Skeletal muscle cell (primary cell): ENCODE measurements around the gene UNC5A.
"Not testable (repeated sequence)": the region's sequence is repeated elsewhere in the genome, so short reads cannot be mapped to it uniquely, and the experiment has no call there.

Experiments
- DNase-seq: peaks from one replicate; pipeline ENCODE4 v3.0.0-alpha.2; 2010; ENCODE audit warnings: low read depth
- H3K4me3 ChIP-seq: 2 replicates; pipeline ENCODE4 v1.5.1; 2011; ENCODE audit warnings: low read depth, mild to moderate bottlenecking, control low read depth, low read length, moderate library complexity

Gene UNC5A

GRCh38 chr5:176872586-176872985 lies 62.2 kb downstream of the UNC5A start:
- DNase-seq, H3K4me3 ChIP-seq: not testable (repeated sequence)

DNA sequence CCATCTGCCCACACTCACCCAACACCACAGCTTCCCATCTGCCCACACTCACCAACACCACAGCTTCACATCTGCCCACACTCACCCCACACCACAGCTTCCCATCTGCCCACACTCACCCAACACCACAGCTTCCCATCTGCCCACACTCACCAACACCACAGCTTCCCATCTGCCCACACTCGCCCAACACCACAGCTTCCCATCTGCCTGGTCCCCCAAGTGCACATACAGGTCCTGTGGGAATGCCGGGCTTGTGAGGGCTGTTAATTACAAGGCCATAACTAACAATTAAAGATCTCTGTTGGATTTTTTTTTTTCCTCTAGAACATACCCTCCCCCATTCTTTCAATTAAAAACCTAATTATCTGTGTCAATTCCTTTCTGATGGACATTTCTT lies 62.7 kb downstream of the UNC5A start:
- not testable (repeated sequence) for DNase-seq, H3K4me3 ChIP-seq

GRCh38 chr5:176873541-176874172 lies 63.3 kb downstream of the UNC5A start:
- DNase-seq = no peak
- H3K4me3 ChIP-seq = no peak overlapping the region

- no peak for DNase-seq
- H3K4me3 ChIP-seq = no peak overlapping the region
Observed at GRCh38 chr5:176874198-176874780, 63.9 kb downstream of the UNC5A start.

DNA sequence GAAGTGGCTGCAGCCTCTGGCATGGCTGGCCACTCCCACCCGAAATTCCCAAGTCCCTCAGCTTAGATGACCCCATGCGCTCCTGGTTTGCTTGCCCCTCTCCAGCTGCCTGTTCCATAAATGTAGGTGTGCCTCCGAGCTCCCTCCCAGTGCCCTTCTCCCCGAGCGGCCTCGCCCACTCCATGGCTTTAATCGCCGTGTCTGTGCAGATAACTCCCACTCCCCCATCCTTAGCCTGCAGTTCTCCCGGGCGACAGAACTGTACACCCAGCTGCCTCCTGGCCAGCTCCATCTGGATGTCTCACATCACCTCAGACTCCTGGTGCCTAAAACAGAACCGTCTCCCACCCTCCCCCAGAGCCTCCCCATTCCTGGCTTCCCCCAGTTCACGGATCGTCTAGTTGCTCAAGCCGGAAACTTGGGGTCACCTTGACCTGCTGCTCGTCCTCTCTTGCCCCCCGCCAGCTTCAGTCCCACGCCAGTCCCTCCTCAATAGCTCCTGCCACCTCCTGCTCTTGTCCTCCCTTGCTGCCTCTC lies 64.7 kb downstream of the UNC5A start:
- no peak for DNase-seq
- no peak overlapping the region for H3K4me3 ChIP-seq

- no peak for DNase-seq
- no peak overlapping the region for H3K4me3 ChIP-seq
Observed at GRCh38 chr5:176875783-176876505, 65.6 kb downstream of the UNC5A start.

GRCh38 chr5:176876506-176877431 lies 66.4 kb downstream of the UNC5A start:
- DNase-seq = no peak
- H3K4me3 ChIP-seq = no peak overlapping the region

GRCh38 chr5:176877793-176878331 lies 67.5 kb downstream of the UNC5A start:
- no peak for DNase-seq
- H3K4me3 ChIP-seq = no peak overlapping the region

- H3K4me3 ChIP-seq = no peak overlapping the region
- DNase-seq = no peak
Observed at GRCh38 chr5:176878463-176878862, 68.1 kb downstream of the UNC5A start.

- no peak for DNase-seq
- no peak overlapping the region for H3K4me3 ChIP-seq
Observed at GRCh38 chr5:176878906-176879662, 68.7 kb downstream of the UNC5A start.

DNA sequence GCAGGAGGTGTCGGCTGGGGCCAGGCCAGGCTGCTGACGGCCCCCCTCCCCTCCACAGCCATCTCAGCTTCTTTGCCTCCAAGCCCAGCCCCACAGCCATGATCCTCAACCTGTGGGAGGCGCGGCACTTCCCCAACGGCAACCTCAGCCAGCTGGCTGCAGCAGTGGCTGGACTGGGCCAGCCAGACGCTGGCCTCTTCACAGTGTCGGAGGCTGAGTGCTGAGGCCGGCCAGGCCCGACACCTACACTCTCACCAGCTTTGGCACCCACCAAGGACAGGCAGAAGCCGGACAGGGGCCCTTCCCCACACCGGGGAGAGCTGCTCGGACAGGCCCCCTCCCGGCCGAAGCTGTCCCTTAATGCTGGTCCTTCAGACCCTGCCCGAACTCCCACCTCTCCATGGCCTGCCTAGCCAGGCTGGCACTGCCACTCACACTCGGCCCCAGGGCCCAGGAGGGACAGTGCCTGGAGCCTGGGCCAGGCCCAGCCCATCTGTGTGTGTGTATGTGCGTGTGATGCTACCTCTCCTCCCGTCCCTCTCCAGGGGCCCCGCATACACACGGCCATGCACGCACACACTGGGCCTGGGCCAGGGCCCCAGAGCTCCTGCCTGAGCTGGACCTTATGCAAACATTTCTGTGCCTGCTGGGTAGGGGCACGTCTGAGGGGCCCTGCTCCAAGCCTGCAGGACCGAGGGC lies 69.5 kb downstream of the UNC5A start:
- no peak overlapping the region for H3K4me3 ChIP-seq
- DNase-seq = no peak

GRCh38 chr5:176880366-176881020 lies 70.1 kb downstream of the UNC5A start:
- H3K4me3 ChIP-seq = no peak overlapping the region
- DNase-seq = no peak

DNA sequence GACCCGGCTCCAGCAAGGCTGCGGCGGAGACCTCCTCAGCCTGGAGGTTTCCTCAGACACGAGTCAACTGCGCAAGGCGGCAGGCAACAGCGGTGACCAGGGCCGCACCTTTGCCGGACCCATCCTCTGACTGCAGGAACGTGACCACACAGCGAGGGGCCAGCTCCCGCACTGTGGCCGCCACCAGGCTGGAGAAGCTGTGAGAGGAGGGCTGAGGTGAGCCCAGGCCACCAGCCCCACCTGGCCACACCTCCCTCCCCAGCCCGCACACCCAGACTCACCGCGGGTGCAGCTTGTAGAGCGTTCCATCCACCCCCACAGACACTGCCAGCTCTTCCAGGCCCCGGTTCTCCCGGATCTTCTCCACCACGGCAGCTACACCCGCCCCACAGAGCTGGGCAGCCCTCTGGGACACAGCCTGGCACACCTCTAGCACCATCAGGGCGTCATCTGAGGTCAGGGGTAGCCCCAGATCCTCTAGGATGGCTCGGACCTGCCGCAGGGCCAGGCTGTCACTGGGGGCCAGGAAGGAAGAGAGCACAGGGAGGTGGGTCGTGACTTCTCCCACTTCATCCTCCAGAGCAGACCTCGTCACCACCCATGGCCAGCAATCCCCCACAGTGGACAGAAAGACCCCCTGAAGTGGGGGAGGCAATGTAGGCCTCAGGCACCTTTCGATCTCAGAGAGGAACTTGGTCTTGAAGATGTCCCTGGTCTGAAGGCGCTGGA lies 70.8 kb downstream of the UNC5A start:
- no peak for DNase-seq
- H3K4me3 ChIP-seq = no peak overlapping the region

DNA sequence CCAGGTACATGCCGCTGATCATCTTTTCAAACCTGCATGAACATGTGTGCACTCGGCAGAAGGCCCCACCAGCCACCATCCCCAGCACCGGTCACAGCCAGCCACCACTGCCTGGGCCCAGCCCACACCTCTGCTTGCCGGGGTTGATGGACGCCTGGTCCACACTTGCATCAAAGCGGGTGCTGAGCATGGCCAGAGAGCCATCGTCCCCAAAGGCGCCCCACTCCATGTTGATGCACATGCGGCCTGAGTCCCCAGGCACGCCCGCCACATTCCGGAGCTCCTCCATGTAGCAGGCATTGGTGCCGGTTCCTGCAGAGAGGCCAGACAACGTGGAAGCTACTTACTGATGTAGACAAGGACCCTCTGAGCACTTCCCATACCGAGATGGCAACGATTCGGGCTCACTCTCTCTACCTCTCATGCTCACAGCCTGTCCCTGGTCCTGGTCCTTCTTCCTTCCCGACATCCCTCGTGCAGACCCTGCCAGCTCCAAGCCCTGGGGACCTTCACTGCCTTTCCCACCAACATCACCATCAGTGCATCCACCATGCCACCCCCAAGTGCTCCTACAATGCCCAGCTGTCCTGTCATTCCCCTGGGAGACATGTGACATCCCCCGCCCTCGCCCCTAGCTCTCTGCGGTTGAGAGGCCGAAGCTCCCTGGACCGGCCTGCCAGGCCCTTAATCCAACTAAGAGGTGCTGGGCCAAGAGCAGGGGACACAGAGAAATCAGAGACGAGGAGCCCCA lies 71.6 kb downstream of the UNC5A start:
- no peak overlapping the region for H3K4me3 ChIP-seq
- DNase-seq = no peak

DNA sequence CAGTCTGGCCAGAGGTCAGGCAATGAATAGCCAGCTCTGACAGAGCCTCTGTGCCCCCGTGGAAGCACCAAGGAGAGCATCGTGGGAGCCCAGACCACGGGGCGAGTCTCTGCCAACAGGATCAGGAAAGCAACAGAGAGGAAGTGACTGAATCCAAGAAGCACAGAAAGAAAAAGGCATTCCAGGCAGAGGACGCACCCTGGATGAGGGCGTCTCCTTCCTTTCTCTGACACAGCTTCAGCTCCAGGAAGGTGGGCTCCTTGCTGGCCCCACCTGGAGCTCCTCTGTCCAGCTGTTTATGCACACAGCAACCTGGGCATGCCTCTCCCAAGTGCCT lies 72.2 kb downstream of the UNC5A start:
- H3K4me3 ChIP-seq = no peak overlapping the region
- DNase-seq = no peak
